CMK (cell line): ENCODE measurements around the gene KHK.
"Not testable (repeated sequence)": the region's sequence is repeated elsewhere in the genome, so short reads cannot be mapped to it uniquely, and the experiment has no call there.

ENCODE experiments used
- DNase-seq: peaks from one replicate; pipeline ENCODE4 v3.0.0-alpha.2; 2010; ENCODE audit warnings: low read depth

Gene KHK

GRCh38 chr2:27095745-27096651 is 9.4 kb downstream of the KHK start:
- DNase-seq = no peak

DNA sequence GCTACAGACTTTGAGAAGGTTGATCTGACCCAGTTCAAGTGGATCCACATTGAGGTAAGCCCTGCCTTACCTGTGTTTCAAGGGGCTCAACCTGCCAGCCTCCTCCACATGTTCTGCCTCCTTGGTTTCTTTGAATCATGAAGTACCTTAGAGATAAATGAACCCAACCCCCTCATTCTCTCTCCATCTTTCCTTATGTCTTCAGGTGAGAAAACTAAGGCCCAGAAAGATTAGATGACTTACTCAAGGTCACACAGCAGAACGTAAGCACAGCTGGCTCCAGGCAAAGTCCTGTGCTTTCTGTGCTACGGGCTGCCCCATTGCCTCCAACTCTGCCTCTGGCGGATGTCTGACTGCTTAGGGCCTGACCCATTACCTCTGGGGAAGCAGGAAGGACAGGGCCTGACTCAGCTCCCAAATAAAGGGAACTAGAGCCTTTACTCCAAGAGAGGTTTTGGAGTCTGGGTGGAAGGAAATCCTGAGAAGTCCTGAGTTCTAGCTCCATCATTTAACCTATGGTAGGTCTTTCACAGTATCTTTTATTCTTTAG is 10.3 kb downstream of the KHK start:
- DNase-seq = no peak

DNA sequence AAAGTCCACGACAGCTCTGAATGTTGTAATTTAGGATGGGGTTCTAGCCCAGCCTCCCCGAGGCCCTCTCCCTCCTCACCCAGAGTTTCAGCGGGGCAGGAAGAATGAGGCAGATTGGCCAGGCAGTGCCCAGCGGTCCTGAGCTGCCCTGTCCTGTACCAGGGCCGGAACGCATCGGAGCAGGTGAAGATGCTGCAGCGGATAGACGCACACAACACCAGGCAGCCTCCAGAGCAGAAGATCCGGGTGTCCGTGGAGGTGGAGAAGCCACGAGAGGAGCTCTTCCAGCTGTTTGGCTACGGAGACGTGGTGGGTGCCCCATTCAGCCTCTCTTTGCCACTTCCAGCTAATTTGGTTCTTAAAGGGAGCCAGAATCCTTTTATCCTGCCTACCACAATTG is 10.8 kb downstream of the KHK start:
- DNase-seq = no peak

DNA sequence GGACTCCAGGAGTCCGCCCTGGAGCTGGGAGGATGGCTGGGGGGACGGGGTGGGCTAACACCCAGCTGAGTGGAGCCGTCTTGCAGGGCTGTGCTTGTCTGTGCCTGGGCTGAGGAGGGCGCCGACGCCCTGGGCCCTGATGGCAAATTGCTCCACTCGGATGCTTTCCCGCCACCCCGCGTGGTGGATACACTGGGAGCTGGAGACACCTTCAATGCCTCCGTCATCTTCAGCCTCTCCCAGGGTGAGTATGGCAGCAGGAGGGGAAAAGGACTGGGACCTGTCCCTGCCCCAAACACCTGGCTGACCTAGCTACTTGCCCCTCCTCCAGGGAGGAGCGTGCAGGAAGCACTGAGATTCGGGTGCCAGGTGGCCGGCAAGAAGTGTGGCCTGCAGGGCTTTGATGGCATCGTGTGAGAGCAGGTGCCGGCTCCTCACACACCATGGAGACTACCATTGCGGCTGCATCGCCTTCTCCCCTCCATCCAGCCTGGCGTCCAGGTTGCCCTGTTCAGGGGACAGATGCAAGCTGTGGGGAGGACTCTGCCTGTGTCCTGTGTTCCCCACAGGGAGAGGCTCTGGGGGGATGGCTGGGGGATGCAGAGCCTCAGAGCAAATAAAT is 12.9 kb downstream of the KHK start:
- no peak for DNase-seq

- DNase-seq = no peak
Observed at GRCh38 chr2:27100036-27100435, 13.5 kb downstream of the KHK start.

- DNase-seq = no peak
Observed at GRCh38 chr2:27102329-27102728, 15.8 kb downstream of the KHK start.

DNA sequence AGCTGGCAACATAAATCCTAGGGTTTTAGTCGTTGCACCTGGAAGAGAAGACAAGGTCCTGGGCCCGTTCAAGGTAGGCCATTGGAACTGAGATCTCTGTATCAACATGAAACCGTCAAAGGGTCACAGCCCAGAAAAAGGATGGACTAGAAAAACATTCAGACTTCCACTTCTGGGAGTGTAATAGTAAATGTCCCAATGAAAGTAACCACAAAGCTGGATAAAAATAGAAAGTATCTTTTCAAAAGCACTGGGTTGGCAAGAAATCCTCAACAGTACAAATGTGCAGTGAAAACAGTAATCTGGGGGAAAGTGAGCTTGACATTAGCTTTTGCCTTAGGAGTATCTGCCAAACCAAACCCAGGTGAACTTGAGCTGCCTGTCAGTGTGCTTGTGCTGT is 19.4 kb downstream of the KHK start:
- DNase-seq = no peak

DNA sequence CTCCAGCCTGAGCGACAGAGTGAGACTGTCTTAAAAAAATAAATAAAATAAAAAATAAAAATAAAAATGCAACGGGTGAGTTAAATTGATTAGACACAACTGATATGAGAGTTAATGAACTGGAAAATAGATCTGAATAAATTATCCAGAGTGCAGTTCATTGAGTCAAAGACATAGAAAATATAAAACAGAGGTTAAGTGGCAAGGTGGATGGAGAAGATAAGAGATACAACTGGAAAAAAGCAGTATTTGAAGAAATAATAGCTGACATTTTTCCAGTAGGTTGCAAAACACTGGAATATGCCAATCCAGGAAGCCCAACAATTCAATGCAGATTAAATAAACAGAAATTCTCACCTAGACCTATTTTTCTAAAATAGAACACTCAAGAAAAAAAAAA is 21.6 kb downstream of the KHK start:
- no peak for DNase-seq

- no peak for DNase-seq
Observed at GRCh38 chr2:27109083-27109482, 22.5 kb downstream of the KHK start.

DNA sequence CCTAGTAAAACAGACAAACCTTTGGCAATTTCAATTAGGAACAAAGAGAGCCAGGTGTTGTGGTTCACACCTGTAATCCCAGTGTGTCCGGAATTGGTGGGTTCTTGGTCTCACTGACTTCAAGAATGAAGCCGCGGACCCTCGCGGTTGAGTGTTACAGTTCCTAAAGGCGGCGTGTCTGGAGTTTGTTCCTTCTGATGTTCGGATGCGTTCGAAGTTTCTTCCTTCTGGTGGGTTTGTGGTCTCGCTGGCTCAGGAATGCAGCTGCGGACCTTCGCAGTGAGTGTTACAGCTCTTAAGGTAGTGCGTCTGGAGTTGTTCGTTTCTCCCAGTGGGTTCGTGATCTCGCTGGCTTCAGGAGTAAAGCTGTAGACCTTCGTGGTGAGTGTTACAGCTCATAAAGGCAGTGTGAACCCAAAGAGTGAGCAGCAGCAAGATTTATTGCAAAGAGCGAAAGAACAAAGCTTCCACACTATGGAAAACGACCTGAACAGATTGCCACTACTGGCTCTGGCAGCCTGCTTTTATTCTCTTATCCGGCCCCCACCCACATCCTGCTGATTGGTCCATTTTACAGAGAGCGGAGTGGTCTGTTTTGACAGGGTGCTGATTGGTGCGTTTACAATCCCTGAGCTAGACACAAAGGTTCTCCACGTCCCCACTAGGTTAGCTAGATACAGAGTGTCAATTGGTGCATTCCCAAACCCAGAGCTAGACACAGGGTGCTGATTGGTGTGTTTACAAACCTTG is 24.2 kb downstream of the KHK start:
- not testable (repeated sequence) for DNase-seq

DNA sequence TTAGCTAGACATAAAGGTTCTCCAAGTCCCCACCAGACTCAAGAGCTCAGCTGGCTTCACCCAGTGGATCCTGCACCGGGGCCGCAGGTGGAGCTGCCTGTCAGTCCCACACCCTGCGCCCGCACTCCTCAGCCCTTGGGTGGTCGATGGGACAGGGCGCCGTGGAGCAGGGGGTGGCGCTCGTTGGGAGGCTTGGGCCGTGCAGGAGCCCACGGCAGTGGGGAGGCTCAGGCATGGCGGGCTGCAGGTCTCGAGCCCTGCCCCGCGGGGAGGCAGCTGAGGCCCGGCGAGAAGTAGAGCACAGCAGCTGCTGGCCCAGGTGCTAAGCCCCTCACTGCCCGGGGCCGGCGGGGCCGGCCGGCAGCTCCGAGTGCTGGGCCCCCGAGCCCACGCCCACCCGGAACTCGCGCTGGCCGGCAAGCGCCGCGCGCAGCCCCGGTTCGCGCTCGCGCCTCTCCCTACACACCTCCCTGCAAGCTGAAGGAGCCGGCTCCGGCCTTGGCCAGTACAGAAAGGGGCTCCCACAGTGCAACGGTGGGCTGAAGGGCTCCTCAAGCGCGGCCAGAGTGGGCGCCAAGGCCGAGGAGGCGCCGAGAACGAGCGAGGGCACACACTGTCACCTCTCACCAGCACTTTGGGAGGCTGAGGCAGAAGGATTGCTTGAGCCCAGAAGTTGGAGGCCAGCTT is 25.0 kb downstream of the KHK start:
- not testable (repeated sequence) for DNase-seq

GRCh38 chr2:27115519-27115918 is 28.9 kb downstream of the KHK start:
- DNase-seq = no peak

DNA sequence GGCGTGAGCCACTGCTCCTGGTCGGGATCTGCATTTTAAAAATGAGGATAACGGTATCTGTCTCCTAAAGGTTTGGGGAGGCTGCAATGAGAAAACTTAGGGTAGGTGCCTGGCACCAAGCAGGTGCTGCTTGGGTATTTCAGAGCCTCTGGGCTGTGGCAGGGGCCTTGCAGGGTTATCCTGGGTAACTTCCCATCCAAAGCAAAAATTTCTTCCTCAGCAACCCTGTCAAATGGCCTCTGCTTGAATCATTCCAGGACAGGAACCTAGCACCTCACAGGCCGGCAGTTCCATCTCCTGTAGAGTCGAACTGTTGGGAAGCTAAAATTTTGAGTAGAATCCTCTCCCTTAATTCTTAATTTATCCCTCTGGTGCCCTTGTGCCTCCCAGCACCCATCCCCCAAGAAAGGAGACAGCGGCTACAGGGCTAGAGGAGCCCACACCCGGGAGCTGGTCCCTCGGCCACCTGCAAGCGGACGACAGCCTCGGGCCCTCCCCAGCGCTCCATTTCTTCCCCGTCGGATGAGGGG is 31.5 kb downstream of the KHK start:
- no peak for DNase-seq

- DNase-seq = no peak
Observed at GRCh38 chr2:27118525-27119329, 32.2 kb downstream of the KHK start, which contains the start of gene CGREF1. Gene CGREF1 (minus strand): TSS chr2:27119128. CDS start chr2:27104366, 14,762 bp downstream.

DNA sequence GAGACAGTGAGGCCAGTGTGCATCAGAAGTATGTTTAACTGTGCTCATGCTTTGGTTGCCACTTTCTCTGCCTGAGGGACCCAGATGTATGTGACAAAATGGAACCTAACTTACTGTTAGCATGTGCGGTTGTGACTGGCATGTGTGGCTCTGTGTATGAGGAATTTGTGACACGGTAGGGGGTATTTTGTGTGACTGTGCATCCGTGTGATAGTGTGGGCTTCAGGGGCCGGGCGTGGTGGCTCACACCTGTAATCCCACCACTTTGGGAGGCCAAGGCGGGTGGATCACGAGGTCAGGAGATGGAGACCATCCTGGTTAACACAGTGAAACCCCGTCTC is 32.7 kb downstream of the KHK start:
- not testable (repeated sequence) for DNase-seq

DNA sequence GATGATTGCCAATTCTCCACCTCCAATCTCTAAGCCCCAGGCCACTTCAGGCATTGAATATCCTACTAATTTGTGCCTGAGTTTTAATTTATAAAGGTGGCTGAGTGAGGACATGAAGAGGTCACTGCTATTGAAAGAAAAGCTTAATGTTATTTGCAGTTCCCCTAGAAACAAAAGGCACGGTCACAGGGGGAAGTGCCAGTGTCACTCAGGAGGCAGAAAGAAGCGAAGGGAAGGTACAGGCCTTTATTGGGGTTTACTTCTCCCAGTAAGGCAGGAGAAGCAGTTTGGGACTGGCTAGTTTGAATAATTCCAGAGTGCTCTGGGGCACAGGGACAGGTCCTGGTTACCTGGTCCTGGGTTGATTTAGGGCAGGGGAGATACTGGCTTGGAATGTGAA is 35.3 kb downstream of the KHK start:
- no peak for DNase-seq

GRCh38 chr2:27122791-27123190 is 36.2 kb downstream of the KHK start:
- no peak for DNase-seq

DNA sequence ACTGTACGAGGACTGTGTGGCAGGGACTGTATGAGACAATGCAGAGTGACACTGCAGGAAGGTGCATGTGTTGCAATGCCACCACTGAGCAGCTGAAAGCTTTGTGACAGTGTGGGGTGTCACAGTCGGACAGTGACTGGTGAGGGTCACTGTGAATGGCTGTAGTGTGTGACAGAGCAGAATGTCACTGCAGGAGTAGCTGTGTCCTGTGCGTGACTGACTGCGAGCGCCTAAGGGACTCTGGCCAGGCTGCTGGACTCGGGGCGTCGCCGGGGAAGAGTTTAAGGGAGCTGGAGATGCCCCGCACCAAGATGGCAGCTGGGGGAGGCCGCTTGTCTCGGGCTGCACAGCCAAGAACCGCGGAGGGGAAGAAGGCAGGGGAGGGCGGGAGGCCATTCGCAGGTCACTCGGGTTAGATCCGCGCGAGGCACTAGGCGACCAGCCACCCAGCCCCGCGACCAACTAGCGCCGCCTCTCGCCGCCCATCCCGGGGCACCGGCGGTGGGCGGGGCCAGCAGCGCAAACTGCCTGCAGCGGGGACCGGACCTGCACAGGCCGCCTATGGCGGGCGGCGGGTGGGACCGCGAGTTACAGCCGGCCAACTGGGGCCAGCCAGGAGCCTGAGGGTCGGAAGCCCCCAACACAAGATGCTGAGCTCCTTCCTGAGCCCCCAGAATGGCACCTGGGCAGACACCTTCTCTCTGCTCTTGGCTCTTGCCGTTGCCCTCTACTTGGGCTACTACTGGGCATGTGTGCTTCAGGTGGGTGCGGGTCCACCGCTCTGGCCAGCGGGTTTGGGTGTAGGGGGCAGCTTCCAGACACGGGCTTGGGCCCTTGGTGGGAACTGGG is 37.0 kb downstream of the KHK start, which contains the start of gene ABHD1:
ABHD1 (plus strand) TSS at position 514 of the 849 bp plus-strand sequence; CDS start at position 648, 134 bp downstream.
- DNase-seq = no peak

- no peak for DNase-seq
Observed at GRCh38 chr2:27125104-27125503, 38.5 kb downstream of the KHK start.

DNA sequence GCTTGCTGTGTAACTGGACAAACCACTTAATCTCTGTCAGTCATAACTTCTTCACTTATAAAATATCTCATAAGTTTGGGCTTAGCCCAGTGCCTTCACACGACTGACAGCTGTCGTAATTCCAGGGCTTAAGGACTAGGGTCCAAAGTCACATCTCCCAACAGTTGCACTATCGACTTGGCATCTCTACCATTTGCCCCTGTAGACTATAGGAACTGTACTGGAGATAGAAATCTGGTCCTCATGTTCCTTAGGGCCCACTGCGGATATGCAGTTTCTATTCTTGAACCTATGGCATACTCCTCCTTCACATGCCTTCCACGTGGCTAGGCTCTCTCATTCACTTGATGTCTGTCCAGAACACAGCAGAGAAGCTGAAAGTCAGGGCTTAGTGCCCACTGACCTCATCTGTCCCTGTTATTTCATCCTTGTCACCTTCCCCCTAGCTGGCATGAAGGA is 39.7 kb downstream of the KHK start:
- DNase-seq = no peak
